ENCODE measurements around the gene RNASEH1.

GRCh38 chr2:3604991-3605961, 47.1 kb upstream of the RNASEH1 start:
- TF ChIP-seq REST (IDR thresholded peaks at IDR 0.05; ENCODE audit: low read depth) (no peak), POLR2A (IDR thresholded peaks at IDR 0.05; ENCODE audit: borderline replicate concordance, extremely low read depth, insufficient read depth, insufficient read length) (no peak), CTCF (IDR thresholded peaks at IDR 0.05 in 2 of 3, conservative IDR thresholded peaks at IDR 0.05 in 1 of 3; ENCODE audit: borderline replicate concordance in 1 of 3, insufficient read depth in 1 of 3, low read depth in 2 of 3, low read length in 2 of 3) (no peak), POLR2AphosphoS5 (IDR thresholded peaks at IDR 0.05; ENCODE audit: low read depth, low read length) (peak; percentile 64), SIN3A (IDR thresholded peaks at IDR 0.05; ENCODE audit: low read depth) (no peak), EGR1 (IDR thresholded peaks at IDR 0.05; ENCODE audit: low read depth) (no peak; the same call in 1 of the 2 replicates), RAD21 (IDR thresholded peaks at IDR 0.05; ENCODE audit: low read depth) (no peak)
